ENCODE data around the gene PRSS36.
"Not testable (repeated sequence)": the region's sequence is repeated elsewhere in the genome, so short reads cannot be mapped to it uniquely, and the experiment has no call there.

Gene PRSS36

DNA sequence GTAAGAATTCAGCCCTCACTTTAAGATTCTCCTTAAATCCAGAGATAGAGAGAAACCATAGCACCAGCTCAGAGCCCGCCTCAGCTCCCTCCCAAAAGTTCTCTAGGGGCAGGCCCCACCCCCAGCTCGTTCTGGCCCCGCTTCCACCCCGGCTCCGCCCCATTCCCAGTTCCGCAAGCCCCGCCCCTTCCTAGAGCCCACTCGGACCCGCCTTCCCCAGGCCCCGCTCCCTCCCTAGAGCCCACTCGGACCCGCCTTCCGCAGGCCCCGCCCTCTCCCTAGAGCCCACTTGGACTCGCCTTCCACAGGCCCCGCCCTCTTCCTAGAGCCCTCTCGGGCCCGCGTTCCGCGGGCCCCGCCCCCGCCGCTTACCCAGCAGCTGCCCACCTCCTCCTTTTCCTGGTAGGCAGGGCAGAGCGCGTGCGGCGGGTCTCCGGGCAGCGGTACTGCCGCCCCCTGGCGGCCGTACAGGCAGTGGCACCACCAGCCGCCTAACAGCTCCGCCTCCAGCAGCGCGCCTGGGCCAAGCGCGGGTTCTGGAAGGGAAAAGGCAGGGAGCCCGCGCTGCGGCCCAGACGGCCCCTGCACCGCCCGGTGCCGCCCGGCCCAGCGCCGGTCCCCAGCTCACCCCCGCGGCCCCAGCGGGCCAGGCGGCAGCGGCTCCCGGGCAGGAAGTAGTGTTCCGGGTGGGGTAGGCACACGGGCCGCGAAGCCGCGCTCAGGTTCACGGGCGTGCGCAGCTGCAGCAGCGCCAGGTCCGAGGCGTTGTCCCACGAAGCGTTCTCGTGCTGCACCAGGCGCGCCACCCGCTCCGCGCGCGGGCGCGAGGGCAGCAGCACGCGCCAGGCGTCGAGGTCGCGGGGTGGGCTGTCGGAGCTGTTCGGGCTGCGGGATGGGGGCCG lies 7.5 kb downstream of the PRSS36 start:
- peak; percentile 91 to 93 for DNase-seq (ENCODE audit: low read depth in 2 of 2)

DNA sequence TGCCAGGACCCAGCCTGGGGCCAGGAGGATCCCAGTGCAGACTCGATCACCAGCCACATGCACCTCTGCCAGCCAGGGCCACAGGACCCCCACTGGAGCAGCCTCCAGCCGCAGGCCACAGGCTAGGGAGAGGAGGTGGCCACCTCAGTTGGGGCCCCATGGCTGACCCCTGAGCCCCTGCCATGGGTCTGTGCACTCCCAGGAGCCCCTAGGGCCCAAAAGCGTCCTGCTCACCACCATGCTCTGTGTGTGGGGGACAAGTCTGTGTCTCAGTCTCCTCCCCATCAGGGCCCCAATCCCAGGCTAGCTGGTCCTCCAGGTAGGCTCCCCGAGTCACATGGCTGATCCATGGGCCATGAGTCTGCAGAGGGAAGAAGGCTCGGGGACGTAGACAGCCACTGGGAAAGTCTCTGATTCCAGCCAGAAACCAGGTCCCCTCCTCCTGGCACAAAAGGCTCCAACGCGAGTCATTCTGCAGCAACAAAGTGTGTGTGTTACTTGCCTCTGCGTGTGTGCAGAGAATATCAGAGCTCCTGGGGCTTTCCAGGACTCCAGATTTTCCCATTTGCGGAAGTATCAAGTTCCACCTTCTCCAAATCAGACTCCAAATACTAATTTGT lies 8.3 kb downstream of the PRSS36 start:
- no peak for DNase-seq (ENCODE audit: low read depth in 2 of 2)

DNA sequence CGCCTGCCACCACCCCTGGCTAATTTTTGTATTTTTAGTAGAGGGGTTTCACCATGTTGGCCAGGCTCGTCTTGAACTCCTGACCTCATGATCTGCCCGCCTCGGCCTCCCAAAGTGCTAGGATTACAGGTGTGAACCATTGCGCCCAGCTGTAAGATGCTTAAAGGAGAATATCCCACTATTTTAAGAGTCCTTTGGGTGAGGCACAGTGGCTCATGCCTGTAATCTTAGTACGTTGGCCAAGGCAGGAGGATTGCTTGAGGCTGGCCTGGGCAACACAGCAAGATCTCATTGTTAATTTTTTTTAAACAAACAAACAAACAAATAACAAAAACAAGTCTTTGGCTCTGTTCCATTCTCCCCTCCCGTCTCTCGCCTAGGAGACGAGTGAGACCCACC lies 8.8 kb downstream of the PRSS36 start:
- DNase-seq (ENCODE audit: low read depth in 2 of 2), result not testable (repeated sequence)

DNA sequence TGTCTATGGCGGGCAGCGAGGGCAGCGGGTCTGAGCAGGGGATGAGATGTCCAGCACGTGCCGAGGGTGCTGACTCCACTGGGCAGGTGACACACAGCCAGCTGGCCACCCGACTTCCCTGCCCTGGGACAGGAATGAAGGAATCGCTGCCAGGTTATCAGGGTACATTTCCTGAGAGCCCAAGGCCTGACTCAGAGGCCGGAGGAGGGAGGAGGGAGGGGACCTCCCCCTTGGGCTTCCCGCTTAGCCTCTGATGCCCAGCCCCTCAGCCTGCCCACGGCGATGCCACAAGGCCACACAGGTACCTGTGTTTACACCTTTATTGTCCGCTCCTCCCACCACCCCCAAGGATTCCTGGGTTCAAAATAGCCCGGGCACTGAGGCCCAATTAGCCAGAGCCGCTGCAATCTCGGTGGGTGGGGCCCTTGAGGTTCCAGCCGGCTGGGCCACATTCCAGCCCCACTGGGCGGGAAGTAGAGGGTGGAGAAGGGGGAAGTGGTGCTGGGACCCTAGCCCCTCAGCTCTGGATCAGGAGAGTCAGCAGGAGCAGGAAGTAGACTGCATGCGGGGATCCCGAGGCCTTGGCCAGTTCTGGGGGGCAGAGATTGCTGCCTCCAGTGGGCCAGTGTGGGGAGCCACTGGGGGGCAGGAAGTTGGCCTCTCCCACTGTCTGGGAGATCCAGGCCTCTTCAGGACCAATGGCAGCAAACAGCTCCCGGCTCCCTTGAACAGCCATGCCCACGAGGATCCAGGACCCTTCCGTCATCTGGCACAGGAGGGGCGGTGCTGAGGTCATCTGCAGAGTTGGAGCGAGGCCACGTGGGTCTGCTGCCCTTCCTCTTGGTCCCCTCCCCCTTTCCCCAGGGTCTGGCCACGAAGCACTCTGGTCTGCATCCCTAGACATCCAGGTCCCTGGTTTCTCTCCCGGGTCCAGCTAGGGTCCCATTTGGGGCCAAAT lies 11.0 kb downstream of the PRSS36 start:
- DNase-seq (ENCODE audit: low read depth in 2 of 2), result no peak

DNA sequence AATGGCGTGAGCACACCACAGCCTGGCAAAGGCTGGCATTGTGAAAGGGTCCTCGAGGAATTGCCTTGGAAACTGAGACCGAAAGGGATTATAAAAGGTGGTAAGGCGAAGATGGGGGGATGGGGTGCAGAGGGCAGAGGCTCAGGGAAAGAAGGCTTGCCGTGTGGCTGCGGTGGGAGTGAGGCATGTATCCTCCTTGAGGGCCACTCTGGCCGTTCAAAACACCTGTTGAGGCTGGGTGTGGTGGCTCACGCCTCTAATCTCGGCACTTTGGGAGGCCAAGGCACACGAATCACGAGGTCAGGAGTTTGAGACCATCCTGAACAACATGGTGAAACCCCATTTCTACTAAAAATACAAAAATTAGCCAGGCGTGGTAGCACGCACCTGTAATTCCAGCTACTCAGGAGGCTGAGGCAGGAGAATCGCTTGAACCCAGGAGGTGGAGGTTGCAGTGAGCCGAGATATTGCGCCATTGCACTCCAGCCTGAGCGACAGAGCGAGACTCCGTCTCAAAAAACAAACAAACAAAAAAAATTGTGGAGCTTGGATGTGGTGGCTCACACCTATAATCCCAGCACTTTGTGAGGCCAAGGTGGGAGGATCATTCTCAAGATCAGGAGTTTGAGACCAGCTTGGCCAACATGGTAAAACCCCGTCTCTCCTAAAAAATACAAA lies 12.9 kb downstream of the PRSS36 start:
- DNase-seq (ENCODE audit: low read depth in 2 of 2), result not testable (repeated sequence)

DNA sequence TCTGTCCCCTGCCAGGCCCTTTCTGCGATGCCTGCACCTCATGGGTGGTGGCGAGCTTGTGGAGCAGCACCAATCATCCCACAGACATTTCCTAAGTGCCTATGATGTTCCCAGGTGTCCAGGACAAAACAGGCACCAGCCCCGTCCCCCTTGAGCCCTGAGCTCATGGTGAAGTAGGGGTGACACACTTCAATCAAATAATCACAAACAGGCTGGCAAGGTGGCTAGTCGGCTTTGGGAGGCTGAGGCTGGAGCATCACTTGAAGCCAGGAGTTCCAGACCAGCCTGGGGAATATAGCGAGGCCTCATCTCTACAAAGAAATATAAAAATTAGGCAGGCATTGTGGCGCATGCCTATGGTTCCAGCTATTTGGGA lies 13.6 kb downstream of the PRSS36 start:
- no peak for DNase-seq (ENCODE audit: low read depth in 2 of 2)

DNA sequence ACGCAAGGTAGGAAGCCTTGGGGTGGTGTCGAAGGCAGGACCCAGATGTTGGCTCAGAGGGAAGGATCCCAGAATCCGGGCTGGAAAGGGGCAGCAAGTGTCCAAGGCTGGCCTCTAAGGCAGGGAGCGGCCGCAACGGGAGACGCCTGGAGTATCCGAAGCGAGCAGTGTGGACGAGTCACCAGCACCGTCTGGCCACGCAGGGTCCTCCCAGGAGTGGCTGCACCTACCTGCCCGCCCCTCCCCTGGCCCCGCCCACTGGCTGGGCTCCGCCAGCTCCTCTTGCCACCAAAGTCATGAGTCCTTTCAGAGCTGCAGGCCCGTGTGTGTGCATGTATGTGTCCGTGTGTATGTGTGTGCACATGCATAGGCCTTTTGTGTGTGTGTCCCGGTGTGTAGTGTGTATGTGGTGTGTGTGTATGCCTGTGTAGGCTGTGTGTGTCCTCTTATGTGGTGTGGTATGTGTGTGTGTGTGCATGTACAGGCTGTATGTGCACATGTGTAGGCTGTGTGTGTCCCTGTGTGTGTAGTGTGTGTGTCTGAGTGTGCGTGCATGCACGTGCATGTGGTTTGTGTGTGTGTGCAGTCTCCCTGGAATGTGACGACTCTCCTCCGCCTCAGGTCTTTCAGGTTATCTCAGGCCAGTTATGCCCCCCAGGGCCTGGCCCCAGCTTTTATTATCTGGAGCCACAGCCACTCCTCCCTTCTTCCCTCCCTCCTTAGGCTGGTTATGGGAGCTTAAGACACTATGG lies 14.2 kb downstream of the PRSS36 start, which contains the start of gene PRSS8:
TSS of gene PRSS8 (minus strand) at position 193 of the 752 bp plus-strand sequence. CDS start 229 bp downstream, outside the sequence.
- no peak for DNase-seq (ENCODE audit: low read depth in 2 of 2)

DNA sequence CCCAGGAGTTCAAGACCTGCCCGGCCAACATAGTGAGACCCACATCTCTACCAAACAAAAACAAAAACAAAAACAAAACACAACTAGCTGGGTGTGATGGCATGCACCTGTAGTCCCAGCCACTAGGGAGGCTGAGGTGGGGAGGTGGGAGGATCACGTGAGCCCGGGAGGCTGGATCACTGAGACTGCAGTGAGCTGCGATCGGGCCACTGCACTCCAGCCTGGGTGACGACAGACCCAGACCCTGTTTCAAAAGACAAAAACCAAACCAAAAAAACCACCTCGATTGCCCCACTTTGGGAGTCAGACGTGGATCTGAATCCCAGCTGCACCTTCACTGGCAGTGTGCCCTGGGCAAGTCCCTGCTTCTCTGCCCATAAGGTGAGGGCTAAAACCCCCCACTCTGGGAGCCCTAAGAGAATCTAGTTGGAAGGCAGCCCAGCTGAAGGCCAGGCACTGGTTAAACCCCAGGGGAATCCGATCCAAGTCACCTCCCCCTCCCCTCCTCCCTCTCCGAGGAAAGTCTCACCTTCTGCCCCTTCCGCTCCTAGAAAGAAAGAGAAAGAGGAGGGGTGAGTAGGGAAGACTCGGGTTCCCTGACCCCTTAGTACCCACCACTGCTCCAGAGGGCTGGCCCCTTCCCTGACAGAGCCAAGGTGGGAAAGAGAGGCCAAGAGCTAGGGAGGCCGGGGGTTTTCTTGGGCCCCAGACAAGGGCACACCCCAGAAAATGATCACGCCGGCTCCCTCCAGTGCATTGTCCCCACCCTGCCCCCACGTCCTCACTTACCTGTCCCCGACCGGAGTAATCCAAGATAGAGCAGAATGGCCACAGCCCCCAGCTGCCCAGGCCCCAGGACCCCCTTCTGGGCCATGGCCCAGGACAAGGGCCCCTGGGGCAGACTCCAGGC lies 15.0 kb downstream of the PRSS36 start:
- no peak for DNase-seq (ENCODE audit: low read depth in 2 of 2)

DNA sequence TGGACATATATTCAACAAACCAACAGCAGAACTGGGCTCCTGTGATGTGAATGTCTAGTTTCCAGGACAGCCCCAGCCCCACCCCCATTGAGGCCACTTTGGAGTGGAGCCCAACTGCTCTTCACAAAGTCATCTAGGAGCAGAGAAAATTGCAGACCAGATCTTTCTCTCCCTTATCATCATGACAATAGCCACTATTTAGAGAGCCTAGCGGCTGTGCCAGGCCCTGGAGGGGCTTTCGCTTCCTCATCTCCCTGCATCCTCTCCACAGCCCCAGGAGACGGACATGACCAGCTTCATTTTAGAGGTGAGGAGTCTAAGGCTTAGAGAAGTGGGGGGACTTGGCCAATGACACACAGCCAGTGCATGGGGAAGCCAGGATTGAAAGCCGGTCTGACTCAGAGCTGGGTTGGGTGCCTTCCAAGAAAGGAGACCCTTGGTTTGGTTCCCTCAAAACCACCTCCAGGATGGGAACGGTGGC lies 15.7 kb downstream of the PRSS36 start:
- no peak for DNase-seq (ENCODE audit: low read depth in 2 of 2)

DNA sequence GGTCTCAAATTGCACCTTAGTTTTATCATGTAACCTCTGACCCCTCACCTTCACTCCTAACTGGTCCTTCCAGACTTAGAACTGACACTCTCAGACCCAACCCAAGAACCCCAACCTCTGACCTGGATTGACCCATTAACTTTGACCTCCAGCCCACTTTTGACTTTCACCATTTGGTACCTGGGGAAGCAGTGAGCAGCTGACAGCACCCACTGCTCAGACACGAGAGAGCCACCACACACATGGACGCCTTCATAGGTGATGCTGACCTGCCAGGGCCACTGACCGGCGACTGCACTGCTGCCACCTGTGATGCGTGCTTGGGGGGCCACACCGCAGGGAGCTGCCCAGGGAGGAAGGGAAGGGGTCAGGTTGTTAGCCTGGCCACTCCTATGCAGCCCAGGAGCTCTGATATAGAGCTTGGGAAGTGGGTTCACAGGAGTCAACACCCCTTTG lies 16.8 kb downstream of the PRSS36 start:
- no peak for DNase-seq (ENCODE audit: low read depth in 2 of 2)

DNA sequence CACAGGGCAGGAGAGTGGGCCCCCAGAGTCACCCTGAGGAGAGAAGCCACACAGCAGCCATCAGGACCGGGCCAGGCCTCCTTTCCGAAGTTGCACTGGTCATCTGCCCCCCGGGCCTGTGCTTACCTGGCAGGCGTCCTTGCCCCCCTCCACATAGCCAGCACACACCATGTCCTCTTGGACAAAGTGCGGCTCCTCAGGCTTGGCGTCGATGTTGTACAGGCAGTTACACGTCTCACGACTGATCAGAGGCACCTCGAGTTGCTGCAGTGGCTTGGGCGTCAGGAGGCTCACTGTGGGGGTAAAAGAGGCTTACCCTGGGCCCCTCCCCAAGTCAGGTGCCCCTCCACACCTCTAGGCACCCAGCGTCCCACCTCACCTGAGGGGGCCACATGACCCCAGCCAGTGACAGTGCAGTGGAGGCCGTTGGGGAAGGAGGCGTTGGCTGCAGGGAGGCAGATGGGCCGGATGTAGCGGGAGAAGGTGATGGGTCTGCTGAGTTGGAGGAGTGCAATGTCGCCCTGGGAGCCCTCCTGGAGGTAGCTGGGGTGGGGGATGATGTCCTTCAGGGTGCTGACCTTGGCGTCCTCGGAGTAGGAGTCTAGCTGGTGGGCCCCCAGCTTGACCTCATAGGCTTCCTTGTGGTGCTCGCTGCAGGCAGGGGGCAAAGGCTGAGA lies 17.4 kb downstream of the PRSS36 start:
- DNase-seq (ENCODE audit: low read depth in 2 of 2), result no peak

DNA sequence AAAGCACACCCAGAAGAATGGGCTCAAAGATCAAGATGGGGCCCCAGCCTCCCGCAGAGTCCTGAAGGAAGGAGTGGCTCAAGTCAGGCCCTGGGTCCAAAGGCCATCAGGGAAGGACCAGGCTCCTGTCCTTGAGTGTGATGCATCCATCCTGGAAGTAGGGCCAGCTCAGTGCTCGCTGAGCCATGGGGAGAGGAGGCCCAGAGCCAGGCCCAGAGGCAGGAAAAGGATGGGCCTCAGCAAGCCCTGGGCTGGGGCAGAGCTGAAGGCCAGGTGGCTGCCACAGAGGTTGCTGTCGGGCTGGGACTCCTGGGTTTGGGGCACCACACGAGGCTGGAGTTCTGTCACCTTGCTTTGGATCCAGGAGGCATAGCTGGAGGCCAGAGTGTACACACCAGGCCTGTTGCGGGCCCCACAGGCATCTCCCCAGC lies 18.0 kb downstream of the PRSS36 start:
- no peak for DNase-seq (ENCODE audit: low read depth in 2 of 2)

DNA sequence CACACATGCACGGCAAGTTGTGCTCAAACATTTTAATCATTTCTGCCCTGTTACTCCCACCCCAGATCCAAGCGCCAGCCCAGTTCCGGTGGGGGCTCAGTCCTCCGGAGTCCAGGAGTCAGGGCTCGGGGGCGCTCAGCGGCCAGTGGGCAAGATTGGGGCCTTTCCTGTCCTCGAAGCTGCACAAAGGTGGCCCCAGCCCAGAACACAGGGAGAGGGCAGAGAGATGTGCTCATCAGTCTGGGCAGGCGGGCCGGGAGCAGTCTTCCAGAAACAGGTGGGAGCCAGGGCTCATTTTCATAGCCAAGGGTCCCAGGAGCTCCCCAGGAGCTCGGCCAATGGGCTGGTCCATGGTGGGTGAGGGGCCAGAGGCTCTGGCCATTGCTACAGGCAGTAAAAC lies 18.4 kb downstream of the PRSS36 start:
- DNase-seq (ENCODE audit: low read depth in 2 of 2), result no peak

DNA sequence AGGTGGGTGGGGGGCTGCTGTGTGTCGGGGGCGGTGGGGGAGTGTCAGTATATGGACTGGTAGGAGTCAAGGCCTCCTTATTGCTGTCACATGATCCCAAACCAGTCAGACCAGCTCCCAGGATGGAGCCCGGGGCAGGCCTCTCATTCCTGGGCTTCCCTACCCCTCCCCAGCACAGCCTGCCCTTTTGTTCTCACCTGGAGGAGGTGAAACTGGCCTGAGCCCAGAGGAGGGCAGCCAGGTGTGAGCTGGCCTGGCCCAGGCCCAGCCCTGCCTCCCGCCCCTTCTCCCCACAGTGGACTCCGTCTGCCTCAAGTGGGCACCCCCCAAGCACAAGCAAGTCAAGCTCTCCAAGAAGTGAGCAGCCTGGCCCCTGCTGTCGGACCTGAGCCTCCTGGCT lies 19.0 kb downstream of the PRSS36 start:
- no peak for DNase-seq (ENCODE audit: low read depth in 2 of 2)

DNA sequence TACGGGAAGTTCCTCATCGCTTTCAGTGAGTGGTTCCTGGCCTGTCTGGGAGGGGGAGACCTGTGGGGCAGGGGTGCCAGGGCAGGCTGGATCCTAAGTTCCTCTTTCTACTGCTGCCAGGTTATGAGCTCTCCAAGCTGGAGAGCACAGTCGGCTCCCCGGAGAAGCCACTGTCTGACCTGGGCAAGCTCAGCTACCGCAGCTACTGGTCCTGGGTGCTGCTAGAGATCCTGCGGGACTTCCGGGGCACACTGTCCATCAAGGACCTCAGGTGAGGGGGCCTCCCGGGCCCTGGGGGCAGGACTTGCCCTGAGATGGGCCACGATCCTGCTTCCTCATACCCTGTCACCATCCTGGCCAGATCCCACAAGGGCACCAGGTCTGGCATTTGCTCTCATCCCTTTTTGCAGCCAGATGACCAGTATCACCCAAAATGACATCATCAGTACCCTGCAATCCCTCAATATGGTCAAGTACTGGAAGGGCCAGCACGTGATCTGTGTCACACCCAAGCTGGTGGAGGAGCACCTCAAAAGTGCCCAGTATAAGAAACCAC lies 19.5 kb downstream of the PRSS36 start:
- no peak for DNase-seq (ENCODE audit: low read depth in 2 of 2)

DNA sequence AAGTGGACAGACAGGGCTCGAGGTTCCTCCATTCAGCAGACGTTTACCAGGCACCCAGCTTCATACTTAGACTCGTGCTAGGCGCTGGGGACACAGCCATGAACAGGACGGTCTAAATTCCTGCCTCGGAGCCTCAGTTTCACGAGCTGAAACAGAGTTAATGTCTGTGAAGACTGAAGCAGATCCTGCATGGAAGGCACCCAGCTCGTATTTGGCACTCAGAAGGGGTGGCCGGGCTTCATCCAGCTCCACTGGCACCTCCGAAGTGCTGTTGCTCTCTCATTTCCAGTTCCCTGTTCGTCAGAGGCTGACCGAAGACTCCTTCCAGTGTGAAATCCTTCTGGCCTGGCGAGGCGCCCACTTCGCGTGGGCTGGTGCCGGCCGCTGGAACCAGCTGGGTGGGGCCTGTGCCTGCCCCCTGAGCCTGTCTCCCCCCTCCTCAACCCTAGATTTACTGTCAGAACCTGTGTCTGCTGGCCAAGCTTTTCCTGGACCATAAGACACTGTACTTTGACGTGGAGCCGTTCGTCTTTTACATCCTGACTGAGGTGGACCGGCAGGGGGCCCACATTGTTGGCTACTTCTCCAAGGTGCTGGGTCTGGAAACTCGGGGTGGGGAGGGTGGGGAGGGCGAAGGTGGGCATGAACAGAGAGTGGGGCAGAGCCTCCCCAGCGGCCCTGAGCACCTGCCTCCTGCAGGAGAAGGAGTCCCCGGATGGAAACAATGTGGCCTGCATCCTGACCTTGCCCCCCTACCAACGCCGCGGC lies 20.1 kb downstream of the PRSS36 start:
- no peak for DNase-seq (ENCODE audit: low read depth in 2 of 2)

DNA sequence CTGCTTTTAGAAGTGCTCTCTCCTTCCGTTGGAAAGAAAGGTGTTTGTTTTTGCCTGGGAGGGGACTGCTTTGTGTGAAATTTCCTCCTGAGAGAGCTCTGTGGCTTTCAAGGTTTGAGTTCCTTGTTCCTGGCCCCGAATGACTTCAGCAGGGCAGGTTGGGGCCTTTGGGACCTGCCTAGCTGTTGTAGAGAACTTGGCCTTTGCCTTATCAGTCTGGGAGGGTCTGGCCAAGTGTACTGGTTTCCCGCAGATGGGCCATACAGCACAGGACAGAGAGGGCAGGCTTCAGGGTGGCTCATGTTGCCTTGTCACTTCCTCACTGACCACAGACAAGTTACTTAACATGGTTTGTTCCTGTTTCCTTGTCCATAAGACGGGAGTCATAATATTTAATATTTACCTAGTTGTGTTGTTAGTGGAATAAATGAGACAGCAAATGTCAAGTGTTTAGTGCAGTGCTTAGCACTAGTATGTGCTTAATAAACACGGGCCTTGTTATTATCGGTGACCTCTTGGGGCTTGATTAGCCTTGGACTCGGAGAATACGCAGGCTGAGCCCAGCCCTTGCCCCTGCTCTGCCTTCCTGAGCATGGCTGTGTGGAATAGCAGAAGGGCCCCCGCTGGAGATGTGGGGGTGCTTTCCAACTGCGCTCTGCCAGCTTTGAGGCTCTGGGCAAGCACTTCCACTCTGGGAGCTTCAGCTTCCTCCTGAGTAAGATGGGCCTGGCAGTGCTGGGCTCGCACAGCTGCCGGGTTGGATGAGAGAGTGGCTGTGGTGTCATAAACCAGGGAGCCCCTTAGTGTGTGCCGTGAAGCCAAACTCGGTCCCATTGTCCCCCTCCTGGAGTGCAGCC lies 20.9 kb downstream of the PRSS36 start:
- no peak for DNase-seq (ENCODE audit: low read depth in 2 of 2)
